Activated CD8-positive, alpha-beta T cell treated with anti-CD3 and anti-CD28 coated beads for 36 hours (primary cell): ENCODE data around the gene FOXP4. TPM values are rescaled to one million over a fixed set of nuclear protein-coding genes. Genes with fewer than 3 reads are reported as not detected.

Experiments used
- ATAC-seq: fragments of 200-7000 bp; cut with Tn5 transposase; one replicate; pipeline ENCODE4 v1.10.0; 2021; ENCODE audit warnings: mild to moderate bottlenecking, moderate library complexity
- CTCF ChIA-PET: fragments of 350-600 bp; sonication (Branson Sonifier 250); formaldehyde crosslinking; loops from one replicate; lab custom pipeline; 2021; ENCODE audit warnings: antibody characterized with exemption; lab: Charles Lee
- POLR2A ChIA-PET: fragments of 350-600 bp; sonication (Branson Sonifier 250); formaldehyde crosslinking; loops from one replicate; lab custom pipeline; 2021; ENCODE audit warnings: antibody characterized with exemption; lab: Charles Lee
- DNase-seq: peaks from one replicate; pipeline ENCODE4 v3.0.0-alpha.2; 2020
- H3K27ac Mint-ChIP-seq: one replicate; pipeline ENCODE4 v1.8.0; 2021; ENCODE audit warnings: mild to moderate bottlenecking, mixed read lengths
- H3K27me3 Mint-ChIP-seq: one replicate; pipeline ENCODE4 v1.8.0; 2021; ENCODE audit warnings: mixed read lengths
- H3K36me3 Mint-ChIP-seq: one replicate; pipeline ENCODE4 v1.8.0; 2021; ENCODE audit warnings: low read depth, mixed read lengths
- H3K4me1 Mint-ChIP-seq: one replicate; pipeline ENCODE4 v1.8.0; 2021; ENCODE audit warnings: low read depth, mixed read lengths
- H3K4me3 Mint-ChIP-seq: one replicate; pipeline ENCODE4 v1.8.0; 2021; ENCODE audit warnings: mild to moderate bottlenecking, moderate library complexity, mixed read lengths
- H3K9me3 Mint-ChIP-seq: one replicate; pipeline ENCODE4 v1.8.0; 2021; ENCODE audit warnings: mixed read lengths
- CTCF ChIP-seq: fragments of 200-600 bp; IDR thresholded peaks from one replicate; pipeline ENCODE4 v1.8.0; 2022; ENCODE audit warnings: antibody characterized with exemption, mild to moderate bottlenecking
- intact Hi-C: fragments of 100-400 bp; cut with micrococcal nuclease; formaldehyde crosslinking; loops from one replicate; pipeline ENCODE4 v1.10.0; 2022
- total RNA-seq, 2 experiments: library from RNA; stranded (reverse); gene quantifications; one replicate each; pipeline ENCODE4 v1.2.3, GENCODE V29; 2021

FOXP4 gene
- total RNA-seq, 2 experiments from 2014 or later: 11.0 to 11.8 TPM

- H3K4me3 Mint-ChIP-seq: no peak overlapping the region
- no peak for ATAC-seq
- no peaks in the 10 kb centered on the region for H3K9me3 Mint-ChIP-seq
- no peak for DNase-seq
- intact Hi-C loops: no loop called here
- H3K27me3 Mint-ChIP-seq: peaks cover 1% of the 10 kb centered on the region
- POLR2A ChIA-PET: no interaction called here
- no peaks in the 10 kb centered on the region for H3K36me3 Mint-ChIP-seq
- CTCF ChIA-PET: interaction anchor here (1.2 to 1.5 kb wide), 2 partner anchors 34 to 42 kb away, joined by 4 read pairs; no protein-coding TSS in a partner anchor
- H3K27ac Mint-ChIP-seq: no peak overlapping the region
- no peak for TF ChIP-seq CTCF
- H3K4me1 Mint-ChIP-seq: no peaks in the 10 kb centered on the region
Observed at GRCh38 chr6:41648070-41648585, 101.9 kb downstream of the FOXP4 start.

GRCh38 chr6:41648921-41649320 lies 102.7 kb downstream of the FOXP4 start:
- ATAC-seq (no peak), DNase-seq (no peak)
- H3K4me1 Mint-ChIP-seq: no peaks in the 10 kb centered on the region
- no peak overlapping the region for H3K4me3 Mint-ChIP-seq
- POLR2A ChIA-PET: no interaction called here
- no peak for TF ChIP-seq CTCF
- intact Hi-C loops: no loop called here
- peaks cover 1% of the 10 kb centered on the region for H3K27me3 Mint-ChIP-seq
- no peaks in the 10 kb centered on the region for H3K36me3 Mint-ChIP-seq
- H3K27ac Mint-ChIP-seq: no peak overlapping the region
- CTCF ChIA-PET: no interaction called here
- H3K9me3 Mint-ChIP-seq: no peaks in the 10 kb centered on the region

GRCh38 chr6:41649596-41649995 lies 103.4 kb downstream of the FOXP4 start:
- ATAC-seq: no peak
- H3K9me3 Mint-ChIP-seq: no peaks in the 10 kb centered on the region
- TF ChIP-seq CTCF: no peak
- H3K27ac Mint-ChIP-seq: no peak overlapping the region
- H3K4me3 Mint-ChIP-seq: no peak overlapping the region
- no peak for DNase-seq
- intact Hi-C loops: no loop called here
- ChIA-PET CTCF (no interaction called here), POLR2A (no interaction called here)
- H3K27me3 Mint-ChIP-seq: peaks cover 1% of the 10 kb centered on the region
- H3K36me3 Mint-ChIP-seq: no peaks in the 10 kb centered on the region
- H3K4me1 Mint-ChIP-seq: no peaks in the 10 kb centered on the region

GRCh38 chr6:41650120-41650519 lies 103.9 kb downstream of the FOXP4 start:
- TF ChIP-seq CTCF: no peak
- intact Hi-C loops: no loop called here
- ATAC-seq: no peak
- no peak for DNase-seq
- no peaks in the 10 kb centered on the region for H3K9me3 Mint-ChIP-seq
- ChIA-PET POLR2A (no interaction called here), CTCF (no interaction called here)
- no peaks in the 10 kb centered on the region for H3K36me3 Mint-ChIP-seq
- H3K4me1 Mint-ChIP-seq: no peaks in the 10 kb centered on the region
- H3K4me3 Mint-ChIP-seq: no peak overlapping the region
- H3K27me3 Mint-ChIP-seq: peaks cover 1% of the 10 kb centered on the region
- H3K27ac Mint-ChIP-seq: no peak overlapping the region

- no peaks in the 10 kb centered on the region for H3K36me3 Mint-ChIP-seq
- CTCF ChIA-PET: no interaction called here
- DNase-seq: no peak
- no peaks in the 10 kb centered on the region for H3K4me1 Mint-ChIP-seq
- intact Hi-C loops: no loop called here
- peaks cover 3% of the 10 kb centered on the region for H3K27me3 Mint-ChIP-seq
- no peak for TF ChIP-seq CTCF
- POLR2A ChIA-PET: no interaction called here
- H3K27ac Mint-ChIP-seq: no peak overlapping the region
- ATAC-seq: no peak
- no peak overlapping the region for H3K4me3 Mint-ChIP-seq
- H3K9me3 Mint-ChIP-seq: no peaks in the 10 kb centered on the region
Observed at GRCh38 chr6:41651246-41651961, 105.2 kb downstream of the FOXP4 start.
